ENCODE measurements around the gene OCLN. TPM values are rescaled to one million over a fixed set of nuclear protein-coding genes. Genes with fewer than 3 reads are reported as not detected.
"Not testable (repeated sequence)": the region's sequence is repeated elsewhere in the genome, so short reads cannot be mapped to it uniquely, and the experiment has no call there.

Gene OCLN
- total RNA-seq, 1 experiment from 2014 or later, result 1.3 TPM

DNA sequence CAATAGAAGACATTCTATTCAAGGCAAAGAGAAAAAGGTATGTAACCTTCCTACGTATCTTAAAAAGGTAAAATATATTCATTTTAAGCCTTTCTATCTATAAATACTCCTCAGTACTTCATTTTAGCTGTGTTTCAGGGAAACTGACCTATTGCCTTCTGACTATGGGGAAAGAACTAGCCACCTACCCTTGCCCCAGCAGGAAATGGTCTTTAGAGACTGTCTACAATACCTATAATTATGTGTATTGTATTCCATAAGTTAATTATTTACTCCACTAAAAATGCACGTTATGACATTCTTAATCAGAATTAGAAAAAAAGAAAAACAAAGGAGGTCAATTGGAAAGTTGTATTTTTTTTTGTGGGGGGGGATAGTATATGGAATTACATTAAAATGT, 73.6 kb downstream of the OCLN start:
- in situ Hi-C loops (cut with HindIII; ENCODE audit: low pct_unique_long_range_greater_than_20kb, low sequenced_read_pairs); DNase-seq (ENCODE audit: low read depth): not testable (repeated sequence)

GRCh38 chr5:69568072-69568471, 75.5 kb downstream of the OCLN start:
- in situ Hi-C loops (cut with HindIII; ENCODE audit: low pct_unique_long_range_greater_than_20kb, low sequenced_read_pairs); DNase-seq (ENCODE audit: low read depth): not testable (repeated sequence)

DNA sequence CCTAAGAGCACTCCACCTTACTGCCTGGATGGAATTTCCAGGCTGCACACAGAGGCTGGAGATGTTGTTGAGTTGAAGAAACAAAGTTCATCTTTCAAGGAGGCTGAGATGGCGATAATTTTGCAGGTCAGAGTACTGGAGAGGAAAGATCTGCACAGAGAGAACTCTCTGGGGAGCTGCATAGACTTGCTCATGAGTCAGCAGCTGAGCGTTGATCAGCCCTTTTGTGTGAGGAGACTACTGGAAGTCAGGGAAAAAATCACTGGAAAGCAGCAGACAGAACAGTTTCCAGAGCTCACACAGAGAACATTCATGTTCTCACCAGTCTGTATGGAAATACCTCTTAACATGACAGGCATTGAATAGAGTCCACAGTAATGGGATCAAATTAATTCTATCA, 90.8 kb downstream of the OCLN start:
- in situ Hi-C loops (cut with HindIII; ENCODE audit: low pct_unique_long_range_greater_than_20kb, low sequenced_read_pairs); DNase-seq (ENCODE audit: low read depth): not testable (repeated sequence)

DNA sequence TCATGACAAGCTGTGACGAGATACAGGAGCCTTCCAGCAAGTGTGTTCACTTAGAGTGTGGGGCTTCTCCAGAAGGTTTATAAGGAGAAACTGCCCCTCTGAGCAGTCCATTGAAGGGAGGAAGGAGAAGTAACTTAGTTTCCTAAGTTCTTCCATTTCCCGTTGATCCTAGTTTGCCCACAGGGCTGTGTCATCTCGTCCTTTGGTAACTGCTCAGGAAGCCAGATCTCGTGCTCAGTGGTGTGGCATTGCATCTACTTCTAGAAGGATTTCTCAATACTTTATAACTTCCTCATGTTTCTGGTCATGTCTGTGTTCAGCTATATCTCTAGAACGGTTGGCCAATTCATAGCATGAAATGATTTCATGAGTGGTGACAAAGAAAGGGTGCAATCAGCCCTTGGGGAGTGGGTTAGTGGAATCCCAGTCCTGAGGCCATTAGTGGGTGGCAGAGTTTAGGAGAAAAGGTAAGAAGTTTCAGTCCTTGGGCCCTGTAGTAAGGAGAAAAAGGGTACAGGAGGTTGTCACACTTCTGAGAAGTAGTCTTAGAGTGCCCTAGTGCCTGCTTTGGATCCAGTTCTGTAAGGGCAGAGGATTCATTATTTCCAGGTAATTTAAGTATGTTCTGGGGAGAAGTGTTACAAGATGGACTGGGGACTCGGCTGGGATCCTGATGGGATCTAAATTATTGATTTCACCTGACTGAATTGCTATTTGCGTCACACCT, 103.7 kb downstream of the OCLN start:
- in situ Hi-C loops (cut with HindIII; ENCODE audit: low pct_unique_long_range_greater_than_20kb, low sequenced_read_pairs); DNase-seq (ENCODE audit: low read depth): not testable (repeated sequence)

- DNase-seq (ENCODE audit: low read depth); in situ Hi-C loops (cut with HindIII; ENCODE audit: low pct_unique_long_range_greater_than_20kb, low sequenced_read_pairs): not testable (repeated sequence)
Observed at GRCh38 chr5:69601947-69602346, 109.4 kb downstream of the OCLN start.

- in situ Hi-C loops (cut with HindIII; ENCODE audit: low pct_unique_long_range_greater_than_20kb, low sequenced_read_pairs), result not testable (repeated sequence)
Observed at GRCh38 chr5:69606839-69607238, 114.2 kb downstream of the OCLN start.

More at GRCh38 chr5:69606839-69607238, 114.2 kb downstream of the OCLN start:
- DNase-seq (ENCODE audit: low read depth), result not testable (repeated sequence)

Other genes with a start within 250 kb of the OCLN start
- gene CCDC125, start 160.0 kb upstream of the OCLN start, total RNA-seq (2014; rRNA removed; shearing (Covaris generic); ENCODE audit: low replicate concordance), result 5.5 and 5.9 TPM in 2 replicates
- 40.8 and 74.4 TPM in 2 replicates for gene AK6, start 123.3 kb upstream of the OCLN start, total RNA-seq (2014; rRNA removed; shearing (Covaris generic); ENCODE audit: low replicate concordance)
- 43.9 and 44.1 TPM in 2 replicates for gene TAF9, start 123.3 kb upstream of the OCLN start, total RNA-seq (2014; rRNA removed; shearing (Covaris generic); ENCODE audit: low replicate concordance)
- gene RAD17, start 123.0 kb upstream of the OCLN start, total RNA-seq (2014; rRNA removed; shearing (Covaris generic); ENCODE audit: low replicate concordance), result 5.7 and 8.5 TPM in 2 replicates
- 4.1 and 5.4 TPM in 2 replicates for gene MARVELD2, start 77.7 kb upstream of the OCLN start, total RNA-seq (2014; rRNA removed; shearing (Covaris generic); ENCODE audit: low replicate concordance)
- gene GTF2H2C, start 67.4 kb downstream of the OCLN start, total RNA-seq (2014; rRNA removed; shearing (Covaris generic); ENCODE audit: low replicate concordance), result 21.9 and 26.0 TPM in 2 replicates

Measured in Caki2 (cell line).